ENCODE measurements around the gene STMND1. TPM values are rescaled to one million over a fixed set of nuclear protein-coding genes. Genes with fewer than 3 reads are reported as not detected.

Gene STMND1
- total and polyA plus RNA-seq, 10 of the 15 experiments (the other 5 are each of a cell fraction or from before 2014, with no cell fraction given) = 0.15 TPM; not detected in 9

DNA sequence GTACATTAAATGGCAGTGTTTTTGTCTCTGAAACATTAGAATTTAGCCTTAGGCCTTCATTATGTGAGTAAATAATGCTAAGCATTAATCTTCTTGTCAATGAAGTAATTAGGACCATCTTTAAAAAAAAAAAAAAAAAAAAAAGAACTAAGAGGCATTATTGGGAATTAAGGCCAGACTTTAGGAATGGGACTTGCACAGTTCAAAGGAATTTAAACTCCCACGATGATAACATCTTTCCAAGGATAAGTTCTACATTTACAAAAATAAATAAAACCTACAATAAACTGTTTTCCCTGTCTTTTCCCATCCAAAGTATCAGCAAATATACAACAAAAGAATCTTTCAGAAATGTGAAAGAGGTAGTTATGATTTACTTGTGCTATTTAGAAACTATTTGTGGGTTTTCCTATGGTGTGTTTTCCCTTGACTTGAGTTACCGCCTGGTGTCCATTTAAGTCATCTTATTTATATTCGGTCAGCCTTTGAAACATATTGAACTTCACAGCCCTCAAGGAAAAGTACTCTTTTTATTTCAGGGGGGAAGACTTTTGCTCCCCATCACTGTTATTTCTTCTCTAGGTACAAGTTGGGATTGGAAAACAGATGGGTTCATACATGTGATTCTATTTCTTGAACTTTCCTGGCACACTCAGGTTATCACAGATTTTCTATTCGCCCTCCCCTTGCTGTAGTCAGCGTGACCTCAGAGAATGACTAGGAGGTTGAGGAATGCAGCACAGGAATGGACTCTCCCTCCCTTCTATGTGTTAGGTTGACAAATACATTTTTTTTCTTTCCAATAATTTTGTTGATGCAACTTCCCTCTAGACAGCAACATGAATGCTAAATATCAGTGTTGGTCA, 13.6 kb downstream of the STMND1 start:
- FAIRE-seq (no peak), DNase-seq (ENCODE audit: low read depth, low spot score) (no peak), ATAC-seq (no peak)
- Histone ChIP-seq H2AFZ (ENCODE audit: control insufficient read depth, low read depth, low read length) (no peak overlapping the region), H3K4me3 (no peak overlapping the region), H3K4me1 (ENCODE audit: control insufficient read depth, insufficient read depth, low read length) (no peaks in the 10 kb centered on the region), H4K20me1 (ENCODE audit: control insufficient read depth, insufficient read depth) (no peaks in the 10 kb centered on the region), H3K79me2 (ENCODE audit: control insufficient read depth, insufficient read depth, low read length) (no peaks in the 10 kb centered on the region), H3K9me3 (replicated peaks; ENCODE audit: control insufficient read depth, insufficient read depth, low read length) (no peaks in the 10 kb centered on the region), H3K27ac (ENCODE audit: control insufficient read depth, insufficient read depth) (no peak overlapping the region), H3K4me2 (ENCODE audit: control insufficient read depth, insufficient read depth) (no peak overlapping the region), H3K9ac (ENCODE audit: control insufficient read depth, insufficient read depth, low read length) (no peak overlapping the region), H3K27me3 (replicated peaks in 1 of 2; ENCODE audit: control insufficient read depth in 2 of 2, insufficient read depth in 2 of 2, low read length in 1 of 2) (no peaks in the 10 kb centered on the region), H3K36me3 (ENCODE audit: control insufficient read depth in 2 of 2, insufficient read depth in 2 of 2, low read length in 1 of 2) (no peaks in the 10 kb centered on the region)
- BruUV-seq (replicated peaks) = no TSS peak
- TF ChIP-seq RUNX3 (IDR thresholded peaks at IDR 0.05; ENCODE audit: low read length) = no peak
- no peak for TF ChIP-seq MYC (IDR thresholded peaks at IDR 0.05; ENCODE audit: insufficient read depth, insufficient read length, insufficient replicate concordance, low read length, severe bottlenecking)
- TF ChIP-seq, protein P1, sequence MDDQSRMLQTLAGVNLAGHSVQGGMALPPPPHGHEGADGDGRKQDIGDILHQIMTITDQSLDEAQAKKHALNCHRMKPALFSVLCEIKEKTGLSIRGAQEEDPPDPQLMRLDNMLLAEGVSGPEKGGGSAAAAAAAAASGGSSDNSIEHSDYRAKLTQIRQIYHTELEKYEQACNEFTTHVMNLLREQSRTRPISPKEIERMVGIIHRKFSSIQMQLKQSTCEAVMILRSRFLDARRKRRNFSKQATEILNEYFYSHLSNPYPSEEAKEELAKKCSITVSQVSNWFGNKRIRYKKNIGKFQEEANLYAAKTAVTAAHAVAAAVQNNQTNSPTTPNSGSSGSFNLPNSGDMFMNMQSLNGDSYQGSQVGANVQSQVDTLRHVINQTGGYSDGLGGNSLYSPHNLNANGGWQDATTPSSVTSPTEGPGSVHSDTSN (IDR thresholded peaks at IDR 0.05; ENCODE audit: insufficient replicate concordance, low read depth, low read length) = no peak
- TF ChIP-seq, protein P2, sequence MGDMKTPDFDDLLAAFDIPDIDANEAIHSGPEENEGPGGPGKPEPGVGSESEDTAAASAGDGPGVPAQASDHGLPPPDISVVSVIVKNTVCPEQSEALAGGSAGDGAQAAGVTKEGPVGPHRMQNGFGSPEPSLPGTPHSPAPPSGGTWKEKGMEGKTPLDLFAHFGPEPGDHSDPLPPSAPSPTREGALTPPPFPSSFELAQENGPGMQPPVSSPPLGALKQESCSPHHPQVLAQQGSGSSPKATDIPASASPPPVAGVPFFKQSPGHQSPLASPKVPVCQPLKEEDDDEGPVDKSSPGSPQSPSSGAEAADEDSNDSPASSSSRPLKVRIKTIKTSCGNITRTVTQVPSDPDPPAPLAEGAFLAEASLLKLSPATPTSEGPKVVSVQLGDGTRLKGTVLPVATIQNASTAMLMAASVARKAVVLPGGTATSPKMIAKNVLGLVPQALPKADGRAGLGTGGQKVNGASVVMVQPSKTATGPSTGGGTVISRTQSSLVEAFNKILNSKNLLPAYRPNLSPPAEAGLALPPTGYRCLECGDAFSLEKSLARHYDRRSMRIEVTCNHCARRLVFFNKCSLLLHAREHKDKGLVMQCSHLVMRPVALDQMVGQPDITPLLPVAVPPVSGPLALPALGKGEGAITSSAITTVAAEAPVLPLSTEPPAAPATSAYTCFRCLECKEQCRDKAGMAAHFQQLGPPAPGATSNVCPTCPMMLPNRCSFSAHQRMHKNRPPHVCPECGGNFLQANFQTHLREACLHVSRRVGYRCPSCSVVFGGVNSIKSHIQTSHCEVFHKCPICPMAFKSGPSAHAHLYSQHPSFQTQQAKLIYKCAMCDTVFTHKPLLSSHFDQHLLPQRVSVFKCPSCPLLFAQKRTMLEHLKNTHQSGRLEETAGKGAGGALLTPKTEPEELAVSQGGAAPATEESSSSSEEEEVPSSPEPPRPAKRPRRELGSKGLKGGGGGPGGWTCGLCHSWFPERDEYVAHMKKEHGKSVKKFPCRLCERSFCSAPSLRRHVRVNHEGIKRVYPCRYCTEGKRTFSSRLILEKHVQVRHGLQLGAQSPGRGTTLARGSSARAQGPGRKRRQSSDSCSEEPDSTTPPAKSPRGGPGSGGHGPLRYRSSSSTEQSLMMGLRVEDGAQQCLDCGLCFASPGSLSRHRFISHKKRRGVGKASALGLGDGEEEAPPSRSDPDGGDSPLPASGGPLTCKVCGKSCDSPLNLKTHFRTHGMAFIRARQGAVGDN (IDR thresholded peaks at IDR 0.05) = no peak
- no peak for TF ChIP-seq HDAC2 (IDR thresholded peaks at IDR 0.05)
- TF ChIP-seq, protein P3, sequence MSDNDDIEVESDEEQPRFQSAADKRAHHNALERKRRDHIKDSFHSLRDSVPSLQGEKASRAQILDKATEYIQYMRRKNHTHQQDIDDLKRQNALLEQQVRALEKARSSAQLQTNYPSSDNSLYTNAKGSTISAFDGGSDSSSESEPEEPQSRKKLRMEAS (IDR thresholded peaks at IDR 0.05; ENCODE audit: low read depth, low read length) = no peak
- no peak for TF ChIP-seq YY1 (IDR thresholded peaks at IDR 0.05; ENCODE audit: low read depth, low read length)
- POLR2A ChIA-PET = no interaction called here
- in situ Hi-C loops (cut with MboI) = no loop called here
- SMC1A ChIA-PET (ENCODE audit: uncharacterized antibody, unreplicated experiment) = no interaction called here
- WGBS (ENCODE audit: insufficient coverage, insufficient replicate concordance, low lambda C conversion rate, missing lambda C conversion rate) = 40% methylated on average over 5 of the region's 5 CpGs
- RAD21 ChIA-PET (ENCODE audit: unreplicated experiment) = no interaction called here
- CTCF ChIA-PET = no interaction called here
- intact Hi-C loops (cut with micrococcal nuclease; ENCODE audit: unreplicated experiment) = no loop called here

Measured in GM12878 (cell line).